Measurements from ENCODE around the gene SBSN. TPM values are rescaled to one million over a fixed set of nuclear protein-coding genes. Genes with fewer than 3 reads are reported as not detected.

The SBSN gene
- total and polyA plus RNA-seq, 9 of the 15 experiments (the other 6 are each of a cell fraction or from before 2014, with no cell fraction given), result 0.05 TPM; not detected in 8

GRCh38 chr19:35545001-35545854 lies 17.1 kb upstream of the SBSN start, which contains the start of gene TMEM147 (continued):
- TF ChIP-seq RREB1 (CRISPR knock-in tag; IDR thresholded peaks at IDR 0.05) (peak; percentile 42; the same call in 1 of the 2 replicates), XRCC5 (IDR thresholded peaks at IDR 0.05; ENCODE audit: low read depth, low read length) (peak; percentile 19; the same call in 1 of the 2 replicates), ZKSCAN1 (IDR thresholded peaks at IDR 0.05; ENCODE audit: low read depth, low read length) (peak; percentile 51), ARID3A (IDR thresholded peaks at IDR 0.05; ENCODE audit: borderline replicate concordance, low read depth, low read length) (no peak), RFX5 (IDR thresholded peaks at IDR 0.05; ENCODE audit: low read depth, low read length) (no peak), KLF16 (IDR thresholded peaks at IDR 0.05) (no peak), HDAC6 (IDR thresholded peaks at IDR 0.05; ENCODE audit: low read depth, low read length) (no peak), PHF8 (IDR thresholded peaks at IDR 0.05; ENCODE audit: borderline replicate concordance, low read length) (peak; percentile 91; the same call in 1 of the 2 replicates), JUNB (CRISPR knock-in tag; conservative IDR thresholded peaks at IDR 0.05) (no peak), KDM2B (CRISPR knock-in tag; IDR thresholded peaks at IDR 0.05) (peak; percentile 4; the same call in 1 of the 2 replicates)
- TF ChIP-seq, protein P1, sequence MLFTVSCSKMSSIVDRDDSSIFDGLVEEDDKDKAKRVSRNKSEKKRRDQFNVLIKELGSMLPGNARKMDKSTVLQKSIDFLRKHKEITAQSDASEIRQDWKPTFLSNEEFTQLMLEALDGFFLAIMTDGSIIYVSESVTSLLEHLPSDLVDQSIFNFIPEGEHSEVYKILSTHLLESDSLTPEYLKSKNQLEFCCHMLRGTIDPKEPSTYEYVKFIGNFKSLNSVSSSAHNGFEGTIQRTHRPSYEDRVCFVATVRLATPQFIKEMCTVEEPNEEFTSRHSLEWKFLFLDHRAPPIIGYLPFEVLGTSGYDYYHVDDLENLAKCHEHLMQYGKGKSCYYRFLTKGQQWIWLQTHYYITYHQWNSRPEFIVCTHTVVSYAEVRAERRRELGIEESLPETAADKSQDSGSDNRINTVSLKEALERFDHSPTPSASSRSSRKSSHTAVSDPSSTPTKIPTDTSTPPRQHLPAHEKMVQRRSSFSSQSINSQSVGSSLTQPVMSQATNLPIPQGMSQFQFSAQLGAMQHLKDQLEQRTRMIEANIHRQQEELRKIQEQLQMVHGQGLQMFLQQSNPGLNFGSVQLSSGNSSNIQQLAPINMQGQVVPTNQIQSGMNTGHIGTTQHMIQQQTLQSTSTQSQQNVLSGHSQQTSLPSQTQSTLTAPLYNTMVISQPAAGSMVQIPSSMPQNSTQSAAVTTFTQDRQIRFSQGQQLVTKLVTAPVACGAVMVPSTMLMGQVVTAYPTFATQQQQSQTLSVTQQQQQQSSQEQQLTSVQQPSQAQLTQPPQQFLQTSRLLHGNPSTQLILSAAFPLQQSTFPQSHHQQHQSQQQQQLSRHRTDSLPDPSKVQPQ (CRISPR knock-in tag; IDR thresholded peaks at IDR 0.05; ENCODE audit: borderline replicate concordance), result no peak
- TF ChIP-seq, protein P2, sequence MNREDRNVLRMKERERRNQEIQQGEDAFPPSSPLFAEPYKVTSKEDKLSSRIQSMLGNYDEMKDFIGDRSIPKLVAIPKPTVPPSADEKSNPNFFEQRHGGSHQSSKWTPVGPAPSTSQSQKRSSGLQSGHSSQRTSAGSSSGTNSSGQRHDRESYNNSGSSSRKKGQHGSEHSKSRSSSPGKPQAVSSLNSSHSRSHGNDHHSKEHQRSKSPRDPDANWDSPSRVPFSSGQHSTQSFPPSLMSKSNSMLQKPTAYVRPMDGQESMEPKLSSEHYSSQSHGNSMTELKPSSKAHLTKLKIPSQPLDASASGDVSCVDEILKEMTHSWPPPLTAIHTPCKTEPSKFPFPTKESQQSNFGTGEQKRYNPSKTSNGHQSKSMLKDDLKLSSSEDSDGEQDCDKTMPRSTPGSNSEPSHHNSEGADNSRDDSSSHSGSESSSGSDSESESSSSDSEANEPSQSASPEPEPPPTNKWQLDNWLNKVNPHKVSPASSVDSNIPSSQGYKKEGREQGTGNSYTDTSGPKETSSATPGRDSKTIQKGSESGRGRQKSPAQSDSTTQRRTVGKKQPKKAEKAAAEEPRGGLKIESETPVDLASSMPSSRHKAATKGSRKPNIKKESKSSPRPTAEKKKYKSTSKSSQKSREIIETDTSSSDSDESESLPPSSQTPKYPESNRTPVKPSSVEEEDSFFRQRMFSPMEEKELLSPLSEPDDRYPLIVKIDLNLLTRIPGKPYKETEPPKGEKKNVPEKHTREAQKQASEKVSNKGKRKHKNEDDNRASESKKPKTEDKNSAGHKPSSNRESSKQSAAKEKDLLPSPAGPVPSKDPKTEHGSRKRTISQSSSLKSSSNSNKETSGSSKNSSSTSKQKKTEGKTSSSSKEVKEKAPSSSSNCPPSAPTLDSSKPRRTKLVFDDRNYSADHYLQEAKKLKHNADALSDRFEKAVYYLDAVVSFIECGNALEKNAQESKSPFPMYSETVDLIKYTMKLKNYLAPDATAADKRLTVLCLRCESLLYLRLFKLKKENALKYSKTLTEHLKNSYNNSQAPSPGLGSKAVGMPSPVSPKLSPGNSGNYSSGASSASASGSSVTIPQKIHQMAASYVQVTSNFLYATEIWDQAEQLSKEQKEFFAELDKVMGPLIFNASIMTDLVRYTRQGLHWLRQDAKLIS (CRISPR knock-in tag; IDR thresholded peaks at IDR 0.05), result no peak

All from K562 (cell line).